GM18526 (cell line): ENCODE results near the gene SLC38A2.
A peak's percentile ranks its signal among the peaks of the same experiment; 100 is the strongest.

Experiments used
- POLR2A ChIP-seq: IDR thresholded peaks from 3 replicates; pipeline ENCODE4 v1.6.1; 2011; ENCODE audit not compliant: insufficient read length; ENCODE audit errors: extremely low read depth

The SLC38A2 gene

GRCh38 chr12:46372544-46373300 is at the start of gene SLC38A2:
Gene SLC38A2, minus strand, starts transcription at chr12:46372773. Its CDS starts 1,480 bp downstream, at chr12:46371293.
- peak; percentile 100 for TF ChIP-seq POLR2A

GRCh38 chr12:46419675-46420074 is 47.1 kb upstream of the SLC38A2 start:
- no peak for TF ChIP-seq POLR2A

- TF ChIP-seq POLR2A, result no peak
Observed at GRCh38 chr12:46415552-46415951, 43.0 kb upstream of the SLC38A2 start.

GRCh38 chr12:46414591-46415268 is 42.2 kb upstream of the SLC38A2 start:
- TF ChIP-seq POLR2A, result no peak

- TF ChIP-seq POLR2A, result no peak
Observed at GRCh38 chr12:46413368-46413767, 40.8 kb upstream of the SLC38A2 start.

GRCh38 chr12:46412857-46413256 is 40.3 kb upstream of the SLC38A2 start:
- TF ChIP-seq POLR2A, result no peak

GRCh38 chr12:46410495-46410894 is 37.9 kb upstream of the SLC38A2 start:
- no peak for TF ChIP-seq POLR2A

- TF ChIP-seq POLR2A, result no peak
Observed at GRCh38 chr12:46409974-46410373, 37.4 kb upstream of the SLC38A2 start.

- TF ChIP-seq POLR2A, result no peak
Observed at GRCh38 chr12:46409342-46409741, 36.8 kb upstream of the SLC38A2 start.

GRCh38 chr12:46408441-46408840 is 35.9 kb upstream of the SLC38A2 start:
- TF ChIP-seq POLR2A, result no peak

GRCh38 chr12:46407361-46407760 is 34.8 kb upstream of the SLC38A2 start:
- TF ChIP-seq POLR2A, result no peak

- TF ChIP-seq POLR2A, result no peak
Observed at GRCh38 chr12:46406352-46407027, 33.9 kb upstream of the SLC38A2 start.

GRCh38 chr12:46404733-46405132 is 32.2 kb upstream of the SLC38A2 start:
- TF ChIP-seq POLR2A, result no peak

GRCh38 chr12:46404225-46404631 is 31.7 kb upstream of the SLC38A2 start:
- no peak for TF ChIP-seq POLR2A

- no peak for TF ChIP-seq POLR2A
Observed at GRCh38 chr12:46403719-46404070, 31.1 kb upstream of the SLC38A2 start.
